Measurements from ENCODE around the gene MST1R. TPM values are rescaled to one million over a fixed set of nuclear protein-coding genes. Genes with fewer than 3 reads are reported as not detected.

Gene MST1R
- total and polyA plus RNA-seq, 9 of the 15 experiments (the other 6 are each of a cell fraction or from before 2014, with no cell fraction given), result 1.3 to 10.0 (median 3.8) TPM

GRCh38 chr3:49939858-49940666, 36.4 kb upstream of the MST1R start, which contains the start of gene RBM6:
Gene RBM6, plus strand, starts transcription at chr3:49940150. Its CDS starts 22,492 bp downstream, at chr3:49962642.
- DNase-seq (ENCODE audit: extremely low read depth in 1 of 4, low spot score in 3 of 4) (peak; percentile 87 to 96 (median 92)), ATAC-seq (peak; percentile 99), FAIRE-seq (peak; percentile 97)
- H3K9me3 ChIP-seq (replicated peaks; ENCODE audit: control insufficient read depth, insufficient read depth, low read depth, low read length), result no peaks in the 10 kb centered on the region
- peak within 1 kb of the TSS; percentile 86 to 95 for H3K9ac ChIP-seq (ENCODE audit: insufficient read depth in 1 of 2, low read depth in 2 of 2, low read length in 2 of 2)
- WGBS (ENCODE audit: insufficient coverage, low coverage, missing lambda C conversion rate), result 0% methylated on average over 36 of the region's 74 CpGs
- in situ Hi-C loops (cut with MboI) (no loop called here), intact Hi-C loops (cut with micrococcal nuclease) (no loop called here)
- H3K36me3 ChIP-seq (ENCODE audit: control insufficient read depth, insufficient read depth, low read length), result peaks cover 15% of the 10 kb centered on the region; the same call in 2 of the 3 replicates
- H4K20me1 ChIP-seq (replicated peaks; ENCODE audit: control insufficient read depth, insufficient read depth, low read length), result no peaks in the 10 kb centered on the region
- H2AFZ ChIP-seq (ENCODE audit: low read depth, low read length), result peak within 1 kb of the TSS; percentile 94
- H3K4me2 ChIP-seq (ENCODE audit: insufficient read depth, low read length), result peak within 1 kb of the TSS; percentile 88
- H3K4me3 ChIP-seq, result peak within 1 kb of the TSS; percentile 87
- H3K4me1 ChIP-seq (replicated peaks in 1 of 2; ENCODE audit: control insufficient read depth in 2 of 2, insufficient read depth in 2 of 2, low read length in 2 of 2), result peaks cover 4 to 9% of the 10 kb centered on the region in 2 experiments; a peak in 3 of 5 replicates
- peaks cover 50% of the 10 kb centered on the region for H3K79me2 ChIP-seq (ENCODE audit: control insufficient read depth, insufficient read depth, low read length)
- ChIA-PET CTCF (ENCODE audit: low intra/inter-chr PET ratio) (no interaction called here), POLR2A (interaction anchor here (0.6 to 3.3 kb wide), 12 partner anchors 8 to 397 kb away, joined by 3 to 38 read pairs (median 3); partner anchors contain the start of gene MON1A)
- peak within 1 kb of the TSS; percentile 96 for H3K27ac ChIP-seq (ENCODE audit: extremely low read depth, low read depth, low read length)
- H3K27me3 ChIP-seq (ENCODE audit: control insufficient read depth in 2 of 2, insufficient read depth in 2 of 2, low read length in 2 of 2), result no peaks in the 10 kb centered on the region
- no TSS peak for BruUV-seq (replicated peaks)
- no peaks in the 10 kb centered on the region for H3K9me1 ChIP-seq (ENCODE audit: control insufficient read depth, insufficient read depth, low read length)
- no peak for TF ChIP-seq MED1 (CRISPR knock-in tag; IDR thresholded peaks at IDR 0.05; ENCODE audit: borderline replicate concordance)
- TF ChIP-seq ZNF23 (CRISPR knock-in tag; IDR thresholded peaks at IDR 0.05), result no peak
- TF ChIP-seq BHLHE40 (IDR thresholded peaks at IDR 0.05; ENCODE audit: low read length), result peak; percentile 82
- TF ChIP-seq ZNF830 (CRISPR knock-in tag; IDR thresholded peaks at IDR 0.05), result 0 out of 2 replicates have a peak, but pooled peaks have one; percentile 39
- TF ChIP-seq HMG20B (CRISPR knock-in tag; IDR thresholded peaks at IDR 0.05), result no peak
- TF ChIP-seq SMAD3 (CRISPR knock-in tag; conservative IDR thresholded peaks at IDR 0.05), result no peak
- TF ChIP-seq, protein P1, sequence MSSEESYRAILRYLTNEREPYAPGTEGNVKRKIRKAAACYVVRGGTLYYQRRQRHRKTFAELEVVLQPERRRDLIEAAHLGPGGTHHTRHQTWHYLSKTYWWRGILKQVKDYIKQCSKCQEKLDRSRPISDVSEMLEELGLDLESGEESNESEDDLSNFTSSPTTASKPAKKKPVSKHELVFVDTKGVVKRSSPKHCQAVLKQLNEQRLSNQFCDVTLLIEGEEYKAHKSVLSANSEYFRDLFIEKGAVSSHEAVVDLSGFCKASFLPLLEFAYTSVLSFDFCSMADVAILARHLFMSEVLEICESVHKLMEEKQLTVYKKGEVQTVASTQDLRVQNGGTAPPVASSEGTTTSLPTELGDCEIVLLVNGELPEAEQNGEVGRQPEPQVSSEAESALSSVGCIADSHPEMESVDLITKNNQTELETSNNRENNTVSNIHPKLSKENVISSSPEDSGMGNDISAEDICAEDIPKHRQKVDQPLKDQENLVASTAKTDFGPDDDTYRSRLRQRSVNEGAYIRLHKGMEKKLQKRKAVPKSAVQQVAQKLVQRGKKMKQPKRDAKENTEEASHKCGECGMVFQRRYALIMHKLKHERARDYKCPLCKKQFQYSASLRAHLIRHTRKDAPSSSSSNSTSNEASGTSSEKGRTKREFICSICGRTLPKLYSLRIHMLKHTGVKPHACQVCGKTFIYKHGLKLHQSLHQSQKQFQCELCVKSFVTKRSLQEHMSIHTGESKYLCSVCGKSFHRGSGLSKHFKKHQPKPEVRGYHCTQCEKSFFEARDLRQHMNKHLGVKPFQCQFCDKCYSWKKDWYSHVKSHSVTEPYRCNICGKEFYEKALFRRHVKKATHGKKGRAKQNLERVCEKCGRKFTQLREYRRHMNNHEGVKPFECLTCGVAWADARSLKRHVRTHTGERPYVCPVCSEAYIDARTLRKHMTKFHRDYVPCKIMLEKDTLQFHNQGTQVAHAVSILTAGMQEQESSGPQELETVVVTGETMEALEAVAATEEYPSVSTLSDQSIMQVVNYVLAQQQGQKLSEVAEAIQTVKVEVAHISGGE (CRISPR knock-in tag; IDR thresholded peaks at IDR 0.05), result peak in 2 of 3 experiments; percentile 45 to 91; a peak in 3 of 6 replicates
- no peak for TF ChIP-seq PCBP2 (IDR thresholded peaks at IDR 0.05; ENCODE audit: low read depth, low read length, poor library complexity, severe bottlenecking)
- peak; percentile 66 for TF ChIP-seq HMGN3 (IDR thresholded peaks at IDR 0.05; ENCODE audit: borderline replicate concordance, extremely low read depth, insufficient read length, low read depth, low read length)
- TF ChIP-seq ETS2 (tag; IDR thresholded peaks at IDR 0.05; ENCODE audit: borderline replicate concordance, poor library complexity, severe bottlenecking), result no peak
- 0 out of 2 replicates have a peak, but pooled peaks have one; percentile 18 for TF ChIP-seq ZNF75A (CRISPR knock-in tag; IDR thresholded peaks at IDR 0.05)
- TF ChIP-seq, protein P2, sequence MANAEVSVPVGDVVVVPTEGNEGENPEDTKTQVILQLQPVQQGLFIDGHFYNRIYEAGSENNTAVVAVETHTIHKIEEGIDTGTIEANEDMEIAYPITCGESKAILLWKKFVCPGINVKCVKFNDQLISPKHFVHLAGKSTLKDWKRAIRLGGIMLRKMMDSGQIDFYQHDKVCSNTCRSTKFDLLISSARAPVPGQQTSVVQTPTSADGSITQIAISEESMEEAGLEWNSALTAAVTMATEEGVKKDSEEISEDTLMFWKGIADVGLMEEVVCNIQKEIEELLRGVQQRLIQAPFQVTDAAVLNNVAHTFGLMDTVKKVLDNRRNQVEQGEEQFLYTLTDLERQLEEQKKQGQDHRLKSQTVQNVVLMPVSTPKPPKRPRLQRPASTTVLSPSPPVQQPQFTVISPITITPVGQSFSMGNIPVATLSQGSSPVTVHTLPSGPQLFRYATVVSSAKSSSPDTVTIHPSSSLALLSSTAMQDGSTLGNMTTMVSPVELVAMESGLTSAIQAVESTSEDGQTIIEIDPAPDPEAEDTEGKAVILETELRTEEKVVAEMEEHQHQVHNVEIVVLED (CRISPR knock-in tag; IDR thresholded peaks at IDR 0.05), result peak; percentile 94
- TF ChIP-seq RHOXF2B (CRISPR knock-in tag; conservative IDR thresholded peaks at IDR 0.05), result no peak
- TF ChIP-seq ZNF184 (CRISPR knock-in tag; IDR thresholded peaks at IDR 0.05), result no peak
